Nephron (organoid): ENCODE data around the gene TUBAL3.

Experiments
- H3K27ac Mint-ChIP-seq, 3 experiments: 2 replicates each; pipeline ENCODE4 v1.8.0; 2020; ENCODE audit warnings: mixed read lengths in 3 of 3, mild to moderate bottlenecking in 2 of 3, moderate library complexity in 1 of 3
- H3K27me3 Mint-ChIP-seq: 2 replicates; pipeline ENCODE4 v1.8.0; 2021; ENCODE audit warnings: low read depth, mild to moderate bottlenecking, moderate library complexity, mixed read lengths
- H3K36me3 Mint-ChIP-seq: 2 replicates; pipeline ENCODE4 v1.8.0; 2020; ENCODE audit warnings: low read depth, mixed read lengths
- H3K4me1 Mint-ChIP-seq: 2 replicates; pipeline ENCODE4 v1.8.0; 2020; ENCODE audit warnings: mixed read lengths
- H3K4me3 Mint-ChIP-seq, 3 experiments: 2 replicates each; pipeline ENCODE4 v1.8.0; 2020; ENCODE audit warnings: mild to moderate bottlenecking in 3 of 3, mixed read lengths in 3 of 3, moderate library complexity in 2 of 3
- H3K9me3 Mint-ChIP-seq: 2 replicates; pipeline ENCODE4 v1.8.0; 2020; ENCODE audit warnings: mixed read lengths
- CTCF ChIP-seq, 3 experiments: fragments of 200-600 bp; sonication (generic); IDR thresholded peaks; one replicate each; pipeline ENCODE4 v1.5.0; 2021; ENCODE audit warnings: antibody characterized with exemption in 3 of 3; ENCODE audit not compliant: unreplicated experiment in 3 of 3

TUBAL3 gene

DNA sequence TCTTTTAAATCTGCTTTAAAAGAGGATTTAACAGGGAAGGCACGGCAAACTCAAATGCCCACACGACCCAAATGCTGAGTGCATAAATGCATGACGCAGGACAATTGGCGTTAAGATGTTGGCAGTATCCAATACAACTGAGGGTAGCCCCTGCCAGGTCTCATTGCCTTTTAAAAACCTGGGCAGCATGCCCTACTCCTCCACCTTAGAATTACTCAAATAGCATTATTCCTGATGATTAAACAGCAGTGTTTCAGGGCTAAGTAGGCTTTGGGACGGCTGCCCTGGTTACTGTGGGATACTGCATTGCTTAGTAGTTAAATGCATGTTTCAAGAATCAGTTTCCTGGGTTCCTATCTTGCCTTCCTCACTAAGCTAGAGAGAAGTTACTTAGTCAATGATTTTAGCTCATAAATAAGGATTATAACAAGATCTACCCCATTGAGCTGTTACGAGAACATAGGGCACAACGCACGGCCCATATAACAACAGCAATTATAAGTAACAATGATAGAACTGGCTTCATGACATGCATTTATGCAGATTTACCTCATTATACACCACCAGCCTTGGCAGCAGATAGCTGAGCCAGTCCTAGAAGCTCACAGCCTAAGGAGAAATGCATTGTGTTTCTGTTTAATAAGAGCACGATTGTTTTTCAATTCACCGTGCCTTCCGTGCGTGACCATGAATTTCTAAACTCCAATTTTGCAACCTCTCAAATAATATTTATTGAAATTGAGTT, 7.9 kb downstream of the TUBAL3 start:
- Mint-ChIP-seq H3K36me3 (peaks cover 3% of the 10 kb centered on the region), H3K27me3 (peaks cover 4% of the 10 kb centered on the region), H3K9me3 (peaks cover 21% of the 10 kb centered on the region), H3K27ac (no peak overlapping the region), H3K4me1 (no peaks in the 10 kb centered on the region), H3K4me3 (no peak overlapping the region)
- no peak for TF ChIP-seq CTCF (IDR thresholded peaks at IDR 0.05; ENCODE audit: unreplicated experiment in 3 of 3)

DNA sequence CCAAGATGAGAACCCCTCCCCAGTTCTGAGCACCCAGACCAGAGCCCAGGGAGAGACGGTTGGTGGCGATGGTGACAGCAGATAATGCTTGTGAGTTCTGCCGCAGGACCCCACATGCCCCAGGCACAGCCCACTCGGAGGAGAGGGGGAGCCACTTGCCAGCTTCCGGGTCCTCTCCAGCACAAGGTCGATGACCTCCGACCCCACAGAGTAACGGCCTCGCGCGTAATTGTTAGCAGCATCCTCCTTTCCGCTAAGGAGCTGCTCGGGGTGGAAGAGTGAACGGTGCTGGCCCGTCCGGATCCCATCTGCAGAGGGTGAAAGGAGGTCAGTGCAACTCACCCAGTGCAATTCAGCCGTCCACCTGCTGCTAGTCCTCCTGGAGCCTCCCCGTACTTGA, 9.5 kb downstream of the TUBAL3 start:
- Mint-ChIP-seq H3K36me3 (peaks cover 3% of the 10 kb centered on the region), H3K4me1 (no peaks in the 10 kb centered on the region), H3K27me3 (peaks cover 4% of the 10 kb centered on the region), H3K27ac (no peak overlapping the region), H3K4me3 (no peak overlapping the region), H3K9me3 (peaks cover 35% of the 10 kb centered on the region)
- no peak for TF ChIP-seq CTCF (IDR thresholded peaks at IDR 0.05; ENCODE audit: unreplicated experiment in 3 of 3)

GRCh38 chr10:5393529-5393928, 11.1 kb downstream of the TUBAL3 start:
- H3K27ac Mint-ChIP-seq = no peak overlapping the region
- no peak for TF ChIP-seq CTCF (IDR thresholded peaks at IDR 0.05; ENCODE audit: unreplicated experiment in 3 of 3)
- H3K4me1 Mint-ChIP-seq = no peaks in the 10 kb centered on the region
- H3K27me3 Mint-ChIP-seq = peaks cover 4% of the 10 kb centered on the region
- peaks cover 41% of the 10 kb centered on the region for H3K9me3 Mint-ChIP-seq
- H3K36me3 Mint-ChIP-seq = peaks cover 6% of the 10 kb centered on the region
- no peak overlapping the region for H3K4me3 Mint-ChIP-seq

- H3K9me3 Mint-ChIP-seq = peaks cover 46% of the 10 kb centered on the region
- no peak overlapping the region for H3K27ac Mint-ChIP-seq
- no peaks in the 10 kb centered on the region for H3K4me1 Mint-ChIP-seq
- TF ChIP-seq CTCF (IDR thresholded peaks at IDR 0.05; ENCODE audit: unreplicated experiment in 3 of 3) = no peak
- H3K36me3 Mint-ChIP-seq = peaks cover 6% of the 10 kb centered on the region
- peaks cover 8% of the 10 kb centered on the region for H3K27me3 Mint-ChIP-seq
- no peak overlapping the region for H3K4me3 Mint-ChIP-seq
Observed at GRCh38 chr10:5391790-5392189, 12.8 kb downstream of the TUBAL3 start.

DNA sequence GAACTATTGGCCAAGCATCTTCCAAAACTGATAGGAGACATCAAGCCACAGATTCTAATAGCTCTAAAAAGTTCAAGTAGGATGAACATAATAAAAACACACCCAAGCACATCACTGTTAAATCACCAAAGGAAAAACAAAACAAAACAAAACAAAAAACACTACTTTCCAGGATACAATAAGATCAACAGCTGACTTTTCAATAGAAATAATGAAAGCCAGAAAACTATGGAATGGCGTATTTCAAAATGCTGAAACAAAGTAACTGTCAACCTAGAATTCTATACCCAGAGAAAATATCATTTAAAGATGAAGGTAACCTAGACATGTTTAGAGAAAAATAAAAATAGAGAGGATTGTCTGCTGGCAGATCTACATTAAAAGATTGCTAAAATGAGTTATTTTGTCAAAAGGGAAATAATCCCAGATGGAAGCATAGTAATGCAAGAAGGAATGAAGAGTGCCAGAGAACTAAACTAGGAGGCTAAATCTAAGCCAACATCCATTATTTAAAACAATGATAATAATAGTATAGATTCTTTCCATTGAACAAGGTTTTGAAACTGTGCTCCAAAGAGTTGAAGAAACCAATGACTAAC, 13.9 kb downstream of the TUBAL3 start:
- Mint-ChIP-seq H3K36me3 (peaks cover 6% of the 10 kb centered on the region), H3K27me3 (peaks cover 5% of the 10 kb centered on the region), H3K27ac (no peak overlapping the region), H3K4me3 (no peak overlapping the region), H3K9me3 (peaks cover 50% of the 10 kb centered on the region), H3K4me1 (no peaks in the 10 kb centered on the region)
- no peak for TF ChIP-seq CTCF (IDR thresholded peaks at IDR 0.05; ENCODE audit: unreplicated experiment in 3 of 3)

DNA sequence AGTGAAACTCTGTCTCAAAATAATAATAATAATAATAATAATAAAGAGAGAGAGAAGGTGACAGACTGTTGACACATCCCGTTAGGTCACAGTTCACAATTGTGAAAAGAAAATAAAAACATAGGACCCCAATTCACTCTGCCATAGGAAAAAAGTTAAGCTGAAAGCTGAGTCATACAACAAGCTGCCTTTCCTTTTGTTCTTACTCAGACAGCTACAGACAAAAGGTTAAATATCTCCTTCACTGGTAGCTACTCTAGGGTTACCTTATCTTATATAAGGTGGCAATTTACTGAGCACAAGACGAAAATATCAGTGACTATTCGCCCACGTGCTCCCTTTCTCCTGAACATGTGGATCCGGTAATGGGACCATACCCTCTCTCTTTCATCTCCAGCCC, 17.5 kb downstream of the TUBAL3 start:
- Mint-ChIP-seq H3K27ac (no peak overlapping the region), H3K9me3 (peaks cover 36% of the 10 kb centered on the region), H3K4me3 (no peak overlapping the region), H3K27me3 (peaks cover 4% of the 10 kb centered on the region), H3K36me3 (peaks cover 3% of the 10 kb centered on the region), H3K4me1 (no peaks in the 10 kb centered on the region)
- no peak for TF ChIP-seq CTCF (IDR thresholded peaks at IDR 0.05; ENCODE audit: unreplicated experiment in 3 of 3)
